Gastroesophageal sphincter (tissue), 4 donors: Measurements from ENCODE around the gene RAB22A. TPM values are rescaled to one million over a fixed set of nuclear protein-coding genes. Genes with fewer than 3 reads are reported as not detected.

Experiments used
- ATAC-seq: fragments of 150-250 bp; one replicate; pipeline ENCODE4 v1.9.1; 2016; ENCODE audit warnings: mild to moderate bottlenecking, moderate library complexity
- H3K27ac ChIP-seq, 4 donors: fragments of 200-600 bp; sonication (generic) in 3 of 4; 1 replicate in 3 of 4; 2 replicates in 1 of 4; pipeline ENCODE4 v1.5.1; 2016 to 2019
- H3K27me3 ChIP-seq: fragments of 200-600 bp; sonication (generic); one replicate; pipeline ENCODE4 v1.5.1; 2019
- H3K36me3 ChIP-seq, 2 donors: fragments of 200-600 bp; sonication (generic); one replicate each; pipeline ENCODE4 v1.5.1; 2019; ENCODE audit warnings: control low read depth in 1 of 2
- H3K4me1 ChIP-seq, 3 donors: fragments of 200-600 bp; sonication (generic); 1 replicate in 2 of 3; 2 replicates in 1 of 3; pipeline ENCODE4 v1.5.1; 2016 to 2019; ENCODE audit warnings: control low read depth in 2 of 3
- H3K4me3 ChIP-seq, 2 donors: fragments of 200-600 bp; sonication (generic); one replicate each; pipeline ENCODE4 v1.5.1; 2019; ENCODE audit warnings: mild to moderate bottlenecking in 1 of 2, moderate library complexity in 1 of 2
- H3K9me3 ChIP-seq, 3 donors: fragments of 200-600 bp; sonication (generic); one replicate each; pipeline ENCODE4 v1.5.1; 2017 to 2019; ENCODE audit warnings: control low read depth in 2 of 3
- EP300 ChIP-seq: sonication (generic); formaldehyde crosslinking; IDR thresholded peaks from one replicate; pipeline ENCODE4 v1.6.1; 2017; ENCODE audit warnings: antibody characterized with exemption, mild to moderate bottlenecking
- POLR2A ChIP-seq, 2 donors: fragments of 450-650 bp; IDR thresholded peaks; one replicate each; pipeline ENCODE4 v1.6.1; 2017; ENCODE audit warnings: antibody characterized with exemption in 2 of 2, mild to moderate bottlenecking in 2 of 2, moderate library complexity in 1 of 2
- POLR2AphosphoS5 ChIP-seq: sonication (generic); formaldehyde crosslinking; IDR thresholded peaks from one replicate; pipeline ENCODE4 v1.6.1; 2017; ENCODE audit warnings: antibody characterized with exemption
- WGBS, 2 donors: methylation state at CpG; one replicate each; pipeline ENCODE4 v1.1.5; 2018; ENCODE audit warnings: low coverage in 1 of 2; 5-methylcytosine and 5-hydroxymethylcytosine counted together
- total RNA-seq, 4 donors: library from RNA; depleted of rRNA; stranded (reverse); fragments of >200 nt; gene quantifications; one replicate each; pipeline ENCODE4 v1.1.0, GENCODE V29; 2016
- TF ChIP-seq, protein P1 (sequence below), 4 experiments: fragments of 200-600 bp in 2 of 4; fragments of 450-650 bp in 2 of 4; sonication (generic) in 1 of 4; IDR thresholded peaks; one replicate each; pipeline ENCODE4 v1.5.1; 2017 to 2019; ENCODE audit warnings: antibody characterized with exemption in 4 of 4, mild to moderate bottlenecking in 2 of 4, moderate library complexity in 2 of 4

The RAB22A gene, protein sequence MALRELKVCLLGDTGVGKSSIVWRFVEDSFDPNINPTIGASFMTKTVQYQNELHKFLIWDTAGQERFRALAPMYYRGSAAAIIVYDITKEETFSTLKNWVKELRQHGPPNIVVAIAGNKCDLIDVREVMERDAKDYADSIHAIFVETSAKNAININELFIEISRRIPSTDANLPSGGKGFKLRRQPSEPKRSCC
- total RNA-seq: 10 to 100 TPM; 23.2 to 26.8 (median 25.6) TPM

DNA sequence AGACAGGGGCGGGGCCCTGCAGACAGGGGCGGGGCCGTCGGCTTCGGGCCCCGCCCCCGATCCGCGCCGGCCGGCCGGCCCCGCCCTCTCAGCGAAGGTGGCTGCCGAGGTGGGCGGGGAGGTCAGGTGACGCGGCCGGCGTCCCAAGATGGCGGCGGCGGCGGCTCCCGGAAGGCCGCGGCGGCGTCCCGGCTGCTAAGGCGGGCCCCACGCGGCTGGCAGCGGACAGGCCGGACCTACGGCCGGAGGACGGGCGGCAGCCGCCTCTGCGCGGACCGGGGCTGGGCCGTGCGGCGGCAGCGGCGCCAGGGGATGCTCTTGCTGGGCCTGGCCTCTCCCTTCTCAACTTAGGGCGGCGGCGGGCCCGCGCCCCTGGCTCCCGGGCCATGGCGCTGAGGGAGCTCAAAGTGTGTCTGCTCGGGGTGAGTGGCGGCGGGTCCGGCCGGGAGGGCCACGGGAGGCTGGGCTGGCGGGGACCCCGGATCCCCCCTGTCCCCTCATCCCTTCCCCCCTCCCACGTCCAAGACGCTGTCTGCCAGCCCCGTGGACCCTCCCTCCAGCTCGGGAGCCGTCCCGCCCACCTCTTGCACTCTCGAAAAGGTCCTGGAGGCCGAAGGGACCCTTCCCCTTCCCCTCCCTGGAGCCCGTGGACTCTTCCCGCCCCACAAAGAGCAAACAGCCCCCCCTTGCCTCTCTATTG is at the start of gene RAB22A:
TSS of gene RAB22A (plus strand) at position 125 of the 700 bp plus-strand sequence. CDS start at position 387, 262 bp downstream.
- Histone ChIP-seq H3K27ac (peak within 1 kb of the TSS; percentile 41 to 91 (median 86)), H3K4me1 (peaks cover 0 to 59% (median 5%) of the 10 kb centered on the region in 3 donors), H3K27me3 (no peaks in the 10 kb centered on the region), H3K4me3 (peak within 1 kb of the TSS; percentile 87 to 100), H3K36me3 (peaks cover 0 to 21% of the 10 kb centered on the region in 2 donors), H3K9me3 (no peaks in the 10 kb centered on the region)
- peak; percentile 92 for ATAC-seq
- 0% methylated on average over 1 of the region's 73 CpGs; no CpG with 5 or more reads in 1 of the 2 donors for WGBS, 2 donors
- TF ChIP-seq, protein P1, sequence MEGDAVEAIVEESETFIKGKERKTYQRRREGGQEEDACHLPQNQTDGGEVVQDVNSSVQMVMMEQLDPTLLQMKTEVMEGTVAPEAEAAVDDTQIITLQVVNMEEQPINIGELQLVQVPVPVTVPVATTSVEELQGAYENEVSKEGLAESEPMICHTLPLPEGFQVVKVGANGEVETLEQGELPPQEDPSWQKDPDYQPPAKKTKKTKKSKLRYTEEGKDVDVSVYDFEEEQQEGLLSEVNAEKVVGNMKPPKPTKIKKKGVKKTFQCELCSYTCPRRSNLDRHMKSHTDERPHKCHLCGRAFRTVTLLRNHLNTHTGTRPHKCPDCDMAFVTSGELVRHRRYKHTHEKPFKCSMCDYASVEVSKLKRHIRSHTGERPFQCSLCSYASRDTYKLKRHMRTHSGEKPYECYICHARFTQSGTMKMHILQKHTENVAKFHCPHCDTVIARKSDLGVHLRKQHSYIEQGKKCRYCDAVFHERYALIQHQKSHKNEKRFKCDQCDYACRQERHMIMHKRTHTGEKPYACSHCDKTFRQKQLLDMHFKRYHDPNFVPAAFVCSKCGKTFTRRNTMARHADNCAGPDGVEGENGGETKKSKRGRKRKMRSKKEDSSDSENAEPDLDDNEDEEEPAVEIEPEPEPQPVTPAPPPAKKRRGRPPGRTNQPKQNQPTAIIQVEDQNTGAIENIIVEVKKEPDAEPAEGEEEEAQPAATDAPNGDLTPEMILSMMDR (IDR thresholded peaks at IDR 0.05): no peak
- TF ChIP-seq POLR2AphosphoS5 (peak; percentile 19), EP300 (no peak), POLR2A (IDR thresholded peaks at IDR 0.05) (peak; percentile 82 to 92)

GRCh38 chr20:58260006-58260405 is 49.5 kb upstream of the RAB22A start:
- Histone ChIP-seq H3K36me3 (peaks cover 0 to 37% of the 10 kb centered on the region in 2 donors), H3K9me3 (no peaks in the 10 kb centered on the region), H3K4me3 (no peak overlapping the region), H3K4me1 (peaks cover 0 to 5% (median 0%) of the 10 kb centered on the region in 3 donors), H3K27ac (no peak overlapping the region), H3K27me3 (no peaks in the 10 kb centered on the region)
- TF ChIP-seq EP300: no peak
- TF ChIP-seq, protein P1 (IDR thresholded peaks at IDR 0.05): no peak
- TF ChIP-seq POLR2AphosphoS5: no peak
- TF ChIP-seq POLR2A (IDR thresholded peaks at IDR 0.05): no peak
- WGBS, 2 donors: 60 to 78% methylated on average over 5 of the region's 5 CpGs
- no peak for ATAC-seq

GRCh38 chr20:58261660-58262059 is 47.9 kb upstream of the RAB22A start:
- TF ChIP-seq POLR2A (IDR thresholded peaks at IDR 0.05): no peak
- TF ChIP-seq, protein P1 (IDR thresholded peaks at IDR 0.05): no peak
- TF ChIP-seq EP300: no peak
- TF ChIP-seq POLR2AphosphoS5: no peak
- WGBS, 2 donors: 60 to 70% methylated on average over 3 of the region's 3 CpGs

DNA sequence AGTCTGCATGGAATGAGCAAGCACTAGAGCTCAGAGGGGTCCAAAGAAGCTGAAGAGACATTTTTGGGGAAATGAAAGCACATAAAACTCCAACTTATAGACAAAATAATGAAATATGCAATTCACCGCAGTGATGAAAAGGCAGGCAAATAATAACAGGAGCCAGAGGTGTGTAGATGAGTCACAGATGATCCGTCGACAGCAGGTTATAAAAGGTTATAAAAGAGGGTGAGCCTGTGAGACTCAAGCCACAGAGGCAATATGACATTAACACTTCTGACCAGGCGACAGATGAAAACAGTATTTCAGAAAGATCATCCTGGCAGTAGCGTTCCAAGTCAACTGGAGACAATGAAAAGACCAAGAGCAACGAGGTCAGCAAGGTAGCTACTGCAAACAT is 45.2 kb upstream of the RAB22A start:
- Histone ChIP-seq H3K27me3 (no peaks in the 10 kb centered on the region), H3K36me3 (peaks cover 0 to 80% of the 10 kb centered on the region in 2 donors), H3K4me1 (peaks cover 0 to 5% (median 0%) of the 10 kb centered on the region in 3 donors), H3K27ac (no peak overlapping the region), H3K9me3 (no peaks in the 10 kb centered on the region), H3K4me3 (no peak overlapping the region)
- ATAC-seq: no peak
- TF ChIP-seq, protein P1 (IDR thresholded peaks at IDR 0.05): no peak
- TF ChIP-seq EP300 (no peak), POLR2A (IDR thresholded peaks at IDR 0.05) (no peak), POLR2AphosphoS5 (no peak)
- WGBS, 2 donors: 92 to 95% methylated on average over 4 to 6 of the region's 6 CpGs

More at GRCh38 chr20:58261660-58262059, 47.9 kb upstream of the RAB22A start:
- Histone ChIP-seq H3K36me3 (peaks cover 0 to 54% of the 10 kb centered on the region in 2 donors), H3K27ac (no peak overlapping the region), H3K9me3 (no peaks in the 10 kb centered on the region), H3K4me3 (no peak overlapping the region), H3K27me3 (no peaks in the 10 kb centered on the region), H3K4me1 (peaks cover 0 to 5% (median 0%) of the 10 kb centered on the region in 3 donors)
- no peak for ATAC-seq
